Stimulated activated CD8-positive, alpha-beta memory T cell treated with anti-CD3 and anti-CD28 coated beads, Interleukin-7, amount 100 ng/mL, for 48 hours (primary cell): ENCODE results near the gene SLC37A1.

Source experiments
- DNase-seq, 2 donors: peaks; one replicate each; pipeline ENCODE4 v3.0.0-alpha.2; 2020; ENCODE audit warnings: low read depth in 1 of 2; ENCODE audit errors: extremely low read depth in 1 of 2

SLC37A1 gene

GRCh38 chr21:42542196-42542595 lies 28.5 kb downstream of the SLC37A1 start:
- DNase-seq = no peak

- DNase-seq = no peak
These were observed 28.9 kb downstream of the SLC37A1 start for GRCh38 chr21:42542596-42542995.

- DNase-seq = no peak
These were observed 29.6 kb downstream of the SLC37A1 start for GRCh38 chr21:42543106-42543847.

- DNase-seq = no peak
These were observed 30.9 kb downstream of the SLC37A1 start for GRCh38 chr21:42544544-42544943.

- DNase-seq = no peak
These were observed 31.7 kb downstream of the SLC37A1 start for GRCh38 chr21:42545317-42545716.

- DNase-seq = no peak
These were observed 32.1 kb downstream of the SLC37A1 start for GRCh38 chr21:42545745-42546144.

GRCh38 chr21:42546433-42546832 lies 32.8 kb downstream of the SLC37A1 start:
- no peak for DNase-seq

- no peak for DNase-seq
These were observed 33.6 kb downstream of the SLC37A1 start for GRCh38 chr21:42547001-42547905.

GRCh38 chr21:42547906-42548365 lies 34.3 kb downstream of the SLC37A1 start:
- DNase-seq = no peak

- no peak for DNase-seq
These were observed 35.2 kb downstream of the SLC37A1 start for GRCh38 chr21:42548687-42549406.

- no peak for DNase-seq
These were observed 37.2 kb downstream of the SLC37A1 start for GRCh38 chr21:42550817-42551216.

GRCh38 chr21:42552407-42553336 lies 39.0 kb downstream of the SLC37A1 start:
- DNase-seq = no peak

GRCh38 chr21:42553435-42553834 lies 39.8 kb downstream of the SLC37A1 start:
- DNase-seq = no peak

GRCh38 chr21:42554251-42554961 lies 40.8 kb downstream of the SLC37A1 start:
- no peak for DNase-seq

- DNase-seq = no peak
These were observed 42.2 kb downstream of the SLC37A1 start for GRCh38 chr21:42555756-42556438.

- DNase-seq = no peak
These were observed 42.8 kb downstream of the SLC37A1 start for GRCh38 chr21:42556476-42556875.

GRCh38 chr21:42556960-42557359 lies 43.3 kb downstream of the SLC37A1 start:
- no peak for DNase-seq

GRCh38 chr21:42557420-42557819 lies 43.8 kb downstream of the SLC37A1 start:
- no peak for DNase-seq

GRCh38 chr21:42558368-42558767 lies 44.7 kb downstream of the SLC37A1 start:
- DNase-seq = no peak
